Measurements from ENCODE around the gene SBF2.

Gene SBF2

DNA sequence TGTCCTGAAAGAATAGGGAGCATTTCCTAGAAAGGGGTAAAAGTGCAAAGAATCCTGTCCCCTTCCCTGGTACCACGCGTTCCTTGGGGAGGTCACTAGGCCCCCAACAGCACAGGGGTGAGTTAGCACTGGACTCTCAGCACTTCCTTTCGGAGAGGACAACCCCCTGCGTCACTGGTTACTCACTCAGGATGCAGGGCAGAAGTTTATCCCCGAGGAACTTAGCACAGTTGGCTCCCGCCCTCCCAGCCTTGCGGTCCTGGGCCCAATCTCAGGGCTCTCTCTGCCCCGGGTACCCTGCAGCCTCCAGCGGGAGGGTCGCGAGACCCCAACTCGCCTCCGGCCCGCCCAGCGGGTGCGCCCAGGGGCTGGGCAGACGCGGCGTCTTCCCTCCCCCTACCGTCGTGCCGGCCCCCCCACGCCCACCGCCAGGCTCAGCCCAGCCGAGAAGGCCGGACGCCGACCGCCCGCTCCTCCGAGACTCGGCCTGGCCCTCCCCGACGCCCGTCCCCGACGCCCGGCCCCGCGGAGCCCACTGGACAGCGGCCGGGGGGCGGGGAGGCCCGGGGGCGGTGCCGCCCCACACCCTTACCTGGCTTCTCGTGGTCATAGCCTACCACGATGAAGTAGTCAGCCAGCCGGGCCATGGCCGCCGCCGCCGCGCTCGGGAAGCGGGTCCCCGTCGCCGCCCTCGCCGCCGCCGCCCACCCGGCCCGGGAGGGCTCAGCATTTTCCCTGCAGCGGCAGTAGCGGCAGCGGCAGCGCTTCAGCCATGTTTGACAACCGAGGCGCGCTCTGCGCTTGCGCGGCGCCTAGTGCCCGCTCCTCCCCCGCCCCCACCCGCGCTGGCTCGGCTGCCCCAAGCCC, at the start of gene SBF2:
Gene SBF2, minus strand, starts transcription at position 797 of the 867 bp plus-strand sequence. Its CDS starts 150 bp downstream, at position 647.
- DNase-seq (ENCODE audit: extremely low read depth in 1 of 2, low read depth in 1 of 2), result peak; percentile 49 to 71

- no peak for DNase-seq (ENCODE audit: extremely low read depth in 1 of 2, low read depth in 1 of 2)
Observed at GRCh38 chr11:10338287-10338686, 44.3 kb upstream of the SBF2 start.

DNA sequence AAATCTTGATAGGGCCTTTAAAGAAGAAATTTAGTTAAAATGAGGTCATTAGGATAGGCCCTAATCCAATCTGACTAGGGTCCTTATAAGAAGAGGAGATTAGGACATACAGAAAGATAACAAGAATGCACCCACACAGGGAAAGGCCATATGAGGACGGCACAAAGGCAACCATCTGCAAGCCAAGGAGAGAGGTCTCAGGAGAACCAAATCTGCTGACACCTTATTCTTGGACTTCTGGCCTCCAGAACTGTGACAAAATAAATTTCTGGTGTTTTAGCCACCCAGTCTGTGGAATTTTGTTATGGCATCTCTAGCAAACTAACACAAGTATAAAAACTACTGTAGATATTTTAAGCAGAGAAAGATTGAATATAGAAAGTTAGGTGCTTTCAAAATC, 39.5 kb upstream of the SBF2 start:
- DNase-seq (ENCODE audit: extremely low read depth in 1 of 2, low read depth in 1 of 2), result no peak

DNA sequence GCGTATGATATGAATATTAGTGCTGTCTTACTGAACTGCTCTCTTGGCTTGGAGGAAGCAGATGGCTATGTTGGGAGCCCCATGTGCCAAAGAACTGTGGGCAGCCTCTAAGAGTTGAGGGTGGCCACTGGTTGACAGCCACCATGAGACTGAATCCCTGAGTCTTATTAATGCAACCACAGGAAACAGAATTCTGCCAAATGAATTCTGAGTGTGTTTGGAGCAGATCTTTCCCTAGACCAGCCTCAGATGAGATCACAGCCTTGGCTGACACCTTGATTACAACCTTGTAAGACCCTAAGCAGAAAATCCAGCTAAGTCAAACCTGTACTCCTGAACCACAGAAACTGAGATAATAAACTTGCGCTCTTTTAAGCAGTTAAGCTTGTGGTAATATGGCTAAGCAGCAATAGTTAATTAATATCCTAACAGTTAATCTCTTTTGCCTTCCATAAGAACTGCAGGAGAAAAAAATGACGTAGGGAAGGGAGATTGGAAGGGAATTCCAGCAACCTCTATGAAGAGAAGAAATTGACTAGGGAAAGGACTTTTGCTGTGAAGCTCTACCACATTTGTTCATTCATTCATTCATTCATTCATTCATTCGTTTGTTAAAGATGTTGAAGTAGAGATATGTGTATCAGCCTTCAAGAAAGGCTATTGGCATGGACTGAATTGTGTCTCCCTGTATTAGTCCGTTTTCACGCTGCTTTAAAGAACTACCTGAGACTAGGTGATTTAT, 37.7 kb upstream of the SBF2 start:
- DNase-seq (ENCODE audit: extremely low read depth in 1 of 2, low read depth in 1 of 2), result no peak

DNA sequence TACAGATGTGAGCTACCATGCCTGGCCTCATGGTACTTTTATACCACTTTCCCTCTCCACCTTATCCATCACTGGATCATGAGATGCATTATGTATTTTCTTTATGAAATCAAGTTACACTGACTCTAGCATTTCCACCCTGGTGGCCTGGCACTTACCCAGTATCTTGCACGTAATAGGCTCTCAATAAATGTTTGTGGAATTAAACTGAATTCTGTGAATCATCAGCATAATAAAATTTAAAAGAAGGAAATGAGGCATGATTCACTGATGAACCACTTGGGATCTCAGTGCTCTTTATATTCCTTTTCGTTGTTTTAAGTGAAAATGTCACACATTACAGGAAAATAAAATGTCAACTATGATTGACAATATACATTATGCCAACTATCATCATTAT, 35.9 kb upstream of the SBF2 start:
- no peak for DNase-seq (ENCODE audit: extremely low read depth in 1 of 2, low read depth in 1 of 2)

DNA sequence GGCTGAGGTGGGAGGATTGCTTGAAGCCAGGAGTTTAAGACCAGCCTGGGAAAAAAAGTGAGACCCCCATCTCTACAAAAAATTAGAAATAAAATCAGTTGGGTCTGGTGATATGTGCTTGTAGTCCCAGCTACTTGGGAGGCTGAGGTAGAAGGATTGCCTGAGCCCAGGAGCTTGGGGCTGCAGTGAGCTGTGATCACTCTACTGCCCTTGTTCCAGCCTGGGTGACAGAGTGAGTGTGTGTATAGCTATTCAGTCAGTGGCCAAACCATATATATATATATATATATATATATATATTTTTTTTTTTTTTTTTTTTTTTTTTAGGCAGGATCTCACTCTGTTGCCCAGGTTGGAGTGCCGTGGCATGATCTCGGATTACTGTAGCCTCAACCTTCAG, 35.3 kb upstream of the SBF2 start:
- no peak for DNase-seq (ENCODE audit: extremely low read depth in 1 of 2, low read depth in 1 of 2)

GRCh38 chr11:10328314-10329098, 34.5 kb upstream of the SBF2 start:
- no peak for DNase-seq (ENCODE audit: extremely low read depth in 1 of 2, low read depth in 1 of 2)

DNA sequence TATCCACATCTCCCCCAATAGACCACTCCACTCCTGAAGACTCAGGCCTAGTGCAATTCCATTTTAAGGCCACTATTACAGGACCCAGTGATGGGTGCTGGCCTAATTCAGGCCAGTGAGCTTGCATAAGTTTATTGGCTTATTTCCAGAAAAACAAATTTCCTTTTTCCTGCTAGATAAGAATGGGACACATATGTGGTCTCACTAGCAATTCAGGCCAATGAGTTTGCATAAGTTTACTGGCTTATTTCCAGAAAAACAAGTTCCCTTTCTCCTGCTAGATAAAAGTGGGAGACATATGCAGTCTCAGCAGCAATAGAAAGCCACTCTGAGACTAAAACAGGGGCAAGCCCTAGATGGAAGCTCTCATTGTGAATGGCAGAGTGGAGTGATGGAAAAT, 33.2 kb upstream of the SBF2 start:
- DNase-seq (ENCODE audit: extremely low read depth in 1 of 2, low read depth in 1 of 2), result no peak

DNA sequence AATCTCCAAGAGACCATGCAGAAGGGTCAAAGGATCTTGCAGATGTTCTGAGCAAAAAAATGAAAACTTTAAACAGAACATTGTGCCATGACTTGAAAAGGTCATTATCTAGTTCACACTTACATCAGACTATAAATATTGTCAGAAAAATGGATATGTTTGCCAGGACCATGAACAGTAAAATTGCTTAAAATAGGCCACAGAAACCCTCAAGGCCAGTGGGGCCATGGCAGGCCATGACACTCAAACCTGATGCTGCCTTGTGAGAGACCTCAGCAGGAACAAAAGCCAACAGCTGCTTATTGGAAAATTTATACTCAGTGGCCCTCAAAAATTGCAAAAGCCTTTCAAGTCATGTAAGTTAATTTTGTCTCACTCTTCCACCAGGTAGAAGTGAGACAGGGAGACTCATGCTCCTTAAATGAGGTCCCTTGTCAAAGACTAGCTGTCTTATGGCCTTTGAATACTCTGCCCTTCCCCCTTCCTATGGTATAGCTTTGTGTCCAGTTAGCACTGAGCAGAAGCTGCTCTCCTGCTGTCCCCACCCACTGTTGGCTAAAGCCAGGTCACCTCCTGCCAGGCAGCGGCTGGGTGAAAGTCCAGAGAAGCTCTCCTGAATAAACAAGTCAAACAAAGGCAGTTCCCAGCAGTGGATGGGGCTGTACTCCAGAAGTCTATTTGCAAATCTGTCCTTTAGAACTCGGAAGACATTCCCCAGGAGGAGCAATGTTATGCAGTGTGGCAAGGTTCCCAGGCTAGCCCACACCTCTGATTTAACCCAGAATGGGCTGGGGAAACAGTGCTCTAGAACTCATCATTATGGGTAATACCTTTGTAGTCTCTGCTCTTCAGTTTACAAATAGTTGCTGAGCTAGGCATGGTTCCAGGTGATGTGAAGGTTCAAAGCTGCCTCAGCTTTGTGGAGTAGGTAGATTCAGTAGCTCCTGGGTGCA, 32.3 kb upstream of the SBF2 start:
- DNase-seq (ENCODE audit: extremely low read depth in 1 of 2, low read depth in 1 of 2), result no peak

- DNase-seq (ENCODE audit: extremely low read depth in 1 of 2, low read depth in 1 of 2), result no peak
Observed at GRCh38 chr11:10325277-10326011, 31.4 kb upstream of the SBF2 start.

GRCh38 chr11:10324474-10324873, 30.5 kb upstream of the SBF2 start:
- DNase-seq (ENCODE audit: extremely low read depth in 1 of 2, low read depth in 1 of 2), result no peak

DNA sequence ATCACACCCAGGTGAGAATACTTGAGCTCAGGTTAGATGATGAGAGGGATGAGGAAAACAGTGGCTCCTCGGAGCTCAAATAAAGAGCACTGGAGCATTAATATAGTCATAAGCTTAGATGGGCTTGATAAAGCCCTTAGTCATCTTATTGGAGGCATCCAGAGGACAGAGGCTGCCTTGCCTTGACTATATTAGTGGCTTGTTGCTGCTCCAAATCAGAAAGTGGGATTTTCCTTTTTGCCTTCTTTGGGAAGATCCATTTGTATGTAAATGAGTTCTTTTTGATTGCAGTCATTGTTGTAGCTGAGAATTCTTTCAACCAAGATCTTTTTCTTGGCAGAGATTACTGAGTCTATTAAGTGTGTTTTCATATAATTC, 29.8 kb upstream of the SBF2 start:
- no peak for DNase-seq (ENCODE audit: extremely low read depth in 1 of 2, low read depth in 1 of 2)

DNA sequence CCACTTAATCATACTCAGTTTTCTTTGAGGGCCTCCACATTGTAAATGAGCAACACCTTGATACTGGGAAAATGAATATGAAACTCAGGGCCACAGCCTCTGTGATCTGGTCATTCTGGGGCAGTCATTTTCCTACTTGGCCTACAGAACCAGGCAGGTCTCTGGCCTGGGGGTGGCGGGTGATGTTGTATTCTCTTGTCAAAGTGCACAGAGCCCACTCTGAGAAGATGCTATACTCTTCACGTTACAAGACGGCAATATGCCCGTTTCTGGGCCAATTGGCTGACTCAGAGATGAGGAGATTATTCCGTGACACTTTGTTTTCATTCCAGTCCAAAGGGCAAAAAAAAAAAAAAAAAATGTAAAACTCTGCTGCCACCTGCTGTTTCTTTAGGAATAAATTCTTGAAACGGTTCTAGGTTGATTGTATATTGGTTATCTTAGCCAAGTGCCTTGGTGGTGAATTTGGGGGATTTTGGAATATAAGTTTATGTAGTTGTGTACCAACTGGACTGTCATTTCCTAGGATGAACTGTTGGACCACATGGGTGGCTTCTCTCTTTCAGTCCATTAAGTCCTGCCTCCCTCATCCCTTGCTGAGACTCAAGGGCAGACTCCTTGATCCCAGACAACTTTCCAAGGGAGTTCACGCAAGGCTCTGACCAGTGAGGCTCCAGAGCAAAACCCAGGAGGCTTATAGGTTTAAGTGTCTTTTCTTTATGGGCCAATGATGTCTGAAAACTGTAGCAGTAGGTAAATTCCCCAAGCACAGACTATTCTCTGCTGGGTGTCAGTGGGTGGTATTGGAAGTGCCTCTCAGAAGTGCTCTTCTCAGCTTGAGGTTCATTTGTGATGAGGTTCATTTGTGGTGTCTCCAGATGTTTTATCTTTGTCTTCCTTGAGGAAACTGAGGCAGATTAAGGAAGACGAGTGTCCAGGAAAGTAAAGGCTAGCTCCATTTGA, 29.1 kb upstream of the SBF2 start:
- DNase-seq (ENCODE audit: extremely low read depth in 1 of 2, low read depth in 1 of 2), result no peak

DNA sequence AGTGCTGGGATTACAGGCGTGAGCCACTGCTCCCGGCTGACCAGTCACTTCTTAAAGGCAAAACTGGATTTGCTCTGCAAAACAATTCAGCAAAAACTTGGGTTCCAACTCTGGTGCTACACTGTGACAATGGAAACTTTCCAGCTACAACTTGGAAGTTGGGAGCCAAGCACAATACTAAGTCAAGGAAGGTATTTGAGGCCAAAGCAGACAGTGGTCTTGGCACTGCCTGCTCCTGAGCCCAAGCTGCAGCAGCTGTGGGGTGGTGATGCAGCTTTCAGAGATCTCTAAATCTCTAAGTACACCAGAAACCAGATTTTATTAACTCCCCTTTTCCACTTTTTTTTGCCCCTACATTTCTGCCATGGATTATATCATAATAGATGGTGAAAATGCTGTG, 28.4 kb upstream of the SBF2 start:
- DNase-seq (ENCODE audit: extremely low read depth in 1 of 2, low read depth in 1 of 2), result no peak

- DNase-seq (ENCODE audit: extremely low read depth in 1 of 2, low read depth in 1 of 2), result no peak
Observed at GRCh38 chr11:10320736-10321465, 26.9 kb upstream of the SBF2 start.

DNA sequence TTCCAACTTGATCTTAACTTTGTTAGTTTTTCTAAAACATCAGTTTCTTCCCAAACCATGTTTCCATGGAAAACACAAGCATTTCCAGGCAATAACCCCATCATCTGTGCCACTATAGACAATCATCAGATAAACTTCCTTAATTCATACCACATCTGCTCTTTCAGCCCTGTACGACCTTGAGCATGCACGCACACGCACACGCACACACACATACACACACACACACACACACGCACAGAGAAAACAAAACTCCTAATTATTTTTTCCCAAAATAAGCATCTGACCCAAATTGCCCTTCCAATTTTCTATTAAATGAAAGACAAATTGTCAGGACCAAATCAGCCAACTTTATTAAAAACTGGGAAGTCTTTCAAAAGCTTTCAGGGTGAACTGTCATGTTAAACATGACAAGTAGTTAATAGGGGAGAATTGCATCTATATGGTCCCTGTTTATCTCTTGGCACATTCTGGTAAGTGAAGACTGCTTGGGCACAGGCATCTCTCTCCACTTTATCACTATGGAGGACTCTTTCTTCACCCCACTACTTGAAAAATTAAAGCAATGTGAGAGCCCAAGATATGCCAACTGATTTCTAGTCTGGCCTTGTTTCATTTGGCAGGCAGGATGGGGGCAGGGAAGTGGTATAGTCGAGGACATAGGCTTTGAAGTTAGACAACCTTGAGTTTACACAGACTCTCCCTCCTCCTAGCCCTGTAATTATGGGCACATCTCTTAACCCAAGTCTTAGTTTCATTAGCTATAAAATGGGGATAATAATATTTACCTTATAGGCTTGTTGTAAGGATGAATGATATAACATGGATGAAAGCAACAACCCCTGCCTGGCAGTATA, 25.9 kb upstream of the SBF2 start:
- no peak for DNase-seq (ENCODE audit: extremely low read depth in 1 of 2, low read depth in 1 of 2)

- DNase-seq (ENCODE audit: extremely low read depth in 1 of 2, low read depth in 1 of 2), result no peak
Observed at GRCh38 chr11:10318527-10318802, 24.4 kb upstream of the SBF2 start.

Data from activated CD8-positive, alpha-beta memory T cell treated with anti-CD3 and anti-CD28 coated beads for 1 hour (primary cell).